Panc1 (cell line): Measurements from ENCODE around the gene PDE4C. TPM values are rescaled to one million over a fixed set of nuclear protein-coding genes. Genes with fewer than 3 reads are reported as not detected.

Experiments
- ATAC-seq: fragments of 200-7000 bp; cut with Tn5 transposase; 2 replicates; pipeline ENCODE4 v1.9.1; 2020; ENCODE audit warnings: mild to moderate bottlenecking, moderate library complexity
- BruUV-seq: library from RNA; stranded (reverse); fragments of 400-500 nt; replicated peaks from 2 replicates; lab custom pipeline; 2021; lab: Mats Ljungman, UMichigan
- CTCF ChIA-PET: fragments of 300-600 bp; sonication (Branson Sonifier 250); formaldehyde crosslinking; loops from one replicate; lab custom pipeline; 2022; ENCODE audit warnings: antibody characterized with exemption; lab: Charles Lee
- POLR2A ChIA-PET: fragments of 300-600 bp; sonication (Branson Sonifier 250); formaldehyde crosslinking; loops from one replicate; lab custom pipeline; 2022; ENCODE audit warnings: antibody characterized with exemption; lab: Charles Lee
- DNase-seq: peaks from one replicate; pipeline ENCODE4 v3.0.0-alpha.2; 2010; ENCODE audit warnings: low read depth, low spot score
- H3K27ac ChIP-seq: 2 replicates; pipeline ENCODE4 v1.5.1; 2011; ENCODE audit warnings: mild to moderate bottlenecking, low read length, inconsistent platforms
- H3K27me3 ChIP-seq: fragments of 200-500 bp; sonication (Bioruptor generic); 2 replicates; pipeline ENCODE4 v1.6.0; 2014; ENCODE audit warnings: low read length, inconsistent platforms; ENCODE audit not compliant: control insufficient read depth, insufficient read depth
- H3K36me3 ChIP-seq: fragments of 200-500 bp; sonication (Bioruptor generic); 2 replicates; pipeline ENCODE4 v1.5.1; 2014; ENCODE audit warnings: inconsistent platforms, mild to moderate bottlenecking, low read length, moderate library complexity; ENCODE audit not compliant: control insufficient read depth, insufficient read depth
- H3K4me1 ChIP-seq: 2 replicates; pipeline ENCODE4 v1.5.1; 2011; ENCODE audit warnings: inconsistent platforms, mild to moderate bottlenecking, low read length, moderate library complexity; ENCODE audit not compliant: control insufficient read depth, insufficient read depth
- H3K4me3 ChIP-seq, 2 experiments: 2 replicates each; pipeline ENCODE4 v1.5.1; 2011 to 2012; ENCODE audit warnings: low read depth in 2 of 2, low read length in 2 of 2, mild to moderate bottlenecking in 2 of 2, inconsistent platforms in 1 of 2, moderate library complexity in 1 of 2
- H3K9me3 ChIP-seq: fragments of 200-500 bp; sonication (Bioruptor generic); 2 replicates; pipeline ENCODE4 v1.5.1; 2014; ENCODE audit warnings: low read depth, mild to moderate bottlenecking, inconsistent platforms, low read length, moderate library complexity; ENCODE audit not compliant: control insufficient read depth, insufficient read depth
- CTCF ChIP-seq: fragments of 450-650 bp; IDR thresholded peaks from 2 replicates; pipeline ENCODE4 v1.5.1; 2017; ENCODE audit warnings: mild to moderate bottlenecking
- POLR2AphosphoS5 ChIP-seq: IDR thresholded peaks from 2 replicates; pipeline ENCODE4 v1.6.1; 2012; ENCODE audit warnings: mild to moderate bottlenecking, low read depth, low read length, moderate library complexity
- REST ChIP-seq, 2 experiments: IDR thresholded peaks; 2 replicates each; pipeline ENCODE4 v1.6.1; 2011 to 2012; ENCODE audit warnings: low read depth in 2 of 2, control low read depth in 1 of 2, low read length in 1 of 2, mild to moderate bottlenecking in 1 of 2, moderate library complexity in 1 of 2; ENCODE audit not compliant: insufficient read depth in 1 of 2
- SIN3A ChIP-seq: IDR thresholded peaks from 2 replicates; pipeline ENCODE4 v1.6.1; 2012; ENCODE audit warnings: low read depth, mild to moderate bottlenecking, low read length, moderate library complexity, borderline replicate concordance; ENCODE audit not compliant: insufficient read depth
- TCF7L2 ChIP-seq: IDR thresholded peaks from 2 replicates; pipeline ENCODE4 v1.6.1; 2011; ENCODE audit warnings: mild to moderate bottlenecking, low read depth, low read length, inconsistent platforms
- in situ Hi-C: cut with HindIII; loops from 2 replicates; pipeline ENCODE4 v1.10.0; 2016; ENCODE audit warnings: low sequenced_read_pairs, low pct_unique_long_range_greater_than_20kb
- intact Hi-C: fragments of 100-400 bp; cut with micrococcal nuclease; formaldehyde crosslinking; loops from one replicate; pipeline ENCODE4 v1.10.0; 2022; ENCODE audit not compliant: unreplicated experiment
- total RNA-seq: library from RNA; stranded (reverse); gene quantifications from one replicate; pipeline ENCODE4 v1.2.1, GENCODE V29; 2021; ENCODE audit not compliant: unreplicated experiment

The PDE4C gene
- total RNA-seq, 1 experiment from 2014 or later: 0.98 TPM

- TF ChIP-seq REST (IDR thresholded peaks at IDR 0.05; ENCODE audit: insufficient read depth in 1 of 2, low read depth in 2 of 2, low read length in 1 of 2): no peak
- no peak for TF ChIP-seq SIN3A
- no peak for TF ChIP-seq CTCF
- TF ChIP-seq TCF7L2: no peak
- POLR2A ChIA-PET: interaction anchor here (0.6 kb wide), 1 partner anchor 19 kb away, joined by 4 read pairs; the partner anchor contains the start of gene IQCN
- DNase-seq (no peak), ATAC-seq (no peak)
- Histone ChIP-seq H3K4me3 (no peak overlapping the region), H3K9me3 (no peaks in the 10 kb centered on the region), H3K27me3 (no peaks in the 10 kb centered on the region), H3K27ac (no peak overlapping the region), H3K36me3 (no peaks in the 10 kb centered on the region), H3K4me1 (no peaks in the 10 kb centered on the region)
- intact Hi-C loops (loop anchor here (5.0 kb wide), 1 partner anchor 48 kb away; no protein-coding TSS in a partner anchor), in situ Hi-C loops (no loop called here)
- CTCF ChIA-PET: interaction anchor here (0.6 to 1.4 kb wide), 4 partner anchors 8 to 146 kb away, joined by 3 to 5 read pairs (median 4); no protein-coding TSS in a partner anchor
- no TSS peak for BruUV-seq
Observed at GRCh38 chr19:18254546-18255503, 28.6 kb upstream of the PDE4C start.

GRCh38 chr19:18253716-18254115 is 27.5 kb upstream of the PDE4C start:
- ATAC-seq (no peak), DNase-seq (no peak)
- H3K27ac ChIP-seq: no peak overlapping the region
- in situ Hi-C loops: no loop called here
- no peaks in the 10 kb centered on the region for H3K36me3 ChIP-seq
- no peak overlapping the region for H3K4me3 ChIP-seq
- H3K4me1 ChIP-seq: no peaks in the 10 kb centered on the region
- CTCF ChIA-PET: interaction anchor here (1.4 kb wide), 1 partner anchor 9 kb away, joined by 3 read pairs; no protein-coding TSS in a partner anchor
- TF ChIP-seq POLR2AphosphoS5: no peak
- intact Hi-C loops: loop anchor here (5.0 kb wide), 1 partner anchor 46 kb away; no protein-coding TSS in a partner anchor
- no TSS peak for BruUV-seq
- H3K9me3 ChIP-seq: no peaks in the 10 kb centered on the region
- POLR2A ChIA-PET: no interaction called here
- no peaks in the 10 kb centered on the region for H3K27me3 ChIP-seq
